Keratinocyte (primary cell): ENCODE data around the gene MESD. TPM values are rescaled to one million over a fixed set of nuclear protein-coding genes. Genes with fewer than 3 reads are reported as not detected.

Source experiments
- DNase-seq: peaks from one replicate; pipeline ENCODE4 v3.0.0-alpha.2; 2011; ENCODE audit warnings: low read depth, missing footprints, low spot score
- FAIRE-seq: peaks from 2 replicates; lab custom pipeline; 2011; peaks lifted over from hg19 to GRCh38; lab: Jason Lieb, UNC
- H2AFZ ChIP-seq: 2 replicates; pipeline ENCODE4 v1.6.0; 2012; ENCODE audit warnings: low read length, control low read depth, inconsistent platforms; ENCODE audit not compliant: control insufficient read depth
- H3K27ac ChIP-seq: 2 replicates; pipeline ENCODE4 v1.5.1; 2011; ENCODE audit warnings: low read length; ENCODE audit not compliant: control insufficient read depth, insufficient read depth
- H3K27me3 ChIP-seq: 3 replicates; pipeline ENCODE4 v1.6.0; 2011; ENCODE audit warnings: low read length; ENCODE audit not compliant: control insufficient read depth, insufficient read depth; ENCODE audit errors: extremely low read depth
- H3K36me3 ChIP-seq, 2 experiments: 2 replicates in 1 of 2; 3 replicates in 1 of 2; pipeline ENCODE4 v1.5.1; 2011; ENCODE audit warnings: low read length in 2 of 2, mild to moderate bottlenecking in 1 of 2; ENCODE audit not compliant: control insufficient read depth in 2 of 2, insufficient read depth in 2 of 2; ENCODE audit errors: extremely low read depth in 1 of 2
- H3K4me1 ChIP-seq: 3 replicates; pipeline ENCODE4 v1.5.1; 2011; ENCODE audit warnings: low read length; ENCODE audit not compliant: control insufficient read depth, insufficient read depth; ENCODE audit errors: extremely low read depth
- H3K4me2 ChIP-seq: 3 replicates; pipeline ENCODE4 v1.6.0; 2011; ENCODE audit warnings: low read depth, low read length; ENCODE audit not compliant: control insufficient read depth, insufficient read depth; ENCODE audit errors: extremely low read depth
- H3K4me3 ChIP-seq, 3 experiments: fragments of 200-600 bp in 1 of 3; sonication (generic) in 1 of 3; 2 replicates in 2 of 3; 3 replicates in 1 of 3; pipeline ENCODE4 v1.5.1; 2011 to 2016; ENCODE audit warnings: low read length in 3 of 3, mild to moderate bottlenecking in 3 of 3, control low read depth in 2 of 3, inconsistent platforms in 1 of 3, low read depth in 1 of 3, mixed read lengths in 1 of 3, mixed run types in 1 of 3, moderate library complexity in 1 of 3; ENCODE audit not compliant: control insufficient read depth in 2 of 3, insufficient read depth in 2 of 3; ENCODE audit errors: extremely low read depth in 1 of 3
- H3K79me2 ChIP-seq: 2 replicates; pipeline ENCODE4 v1.6.0; 2012; ENCODE audit warnings: low read length; ENCODE audit not compliant: control insufficient read depth, insufficient read depth
- H3K9ac ChIP-seq: 3 replicates; pipeline ENCODE4 v1.6.0; 2011; ENCODE audit warnings: low read length; ENCODE audit not compliant: control insufficient read depth, insufficient read depth; ENCODE audit errors: extremely low read depth
- H3K9me1 ChIP-seq: 3 replicates; pipeline ENCODE4 v1.6.0; 2011; ENCODE audit warnings: low read length; ENCODE audit not compliant: control insufficient read depth, insufficient read depth; ENCODE audit errors: extremely low read depth
- H3K9me3 ChIP-seq: 2 replicates; pipeline ENCODE4 v1.5.1; 2012; ENCODE audit warnings: low read depth, low read length; ENCODE audit not compliant: control insufficient read depth
- H4K20me1 ChIP-seq: 3 replicates; pipeline ENCODE4 v1.6.0; 2011; ENCODE audit warnings: low read length; ENCODE audit not compliant: control insufficient read depth, insufficient read depth; ENCODE audit errors: extremely low read depth
- EZH2 ChIP-seq: IDR thresholded peaks from one replicate; pipeline ENCODE4 v1.6.1; 2012; ENCODE audit warnings: inconsistent platforms, mild to moderate bottlenecking, low read length, moderate library complexity
- dilution Hi-C: fragments of 300-500 bp; cut with MboI; formaldehyde crosslinking; loops from one replicate; pipeline ENCODE4 v1.7.0; 2020; ENCODE audit warnings: low sequenced_read_pairs; ENCODE audit not compliant: extremely low pct_ligation_motif_present
- polyA plus RNA-seq, 5 experiments: library from polyadenylated mRNA; depleted of rRNA in 3 of 5; stranded (reverse) in 3 of 5; stranded (forward) in 1 of 5; unstranded in 1 of 5; fragments of >200 nt; gene quantifications; 1 replicate in 1 of 5; 2 replicates in 3 of 5; 3 replicates in 1 of 5; pipeline versions ENCODE4 v1.2.1 to v1.2.3, GENCODE V29; 2011 to 2012; ENCODE audit warnings: missing spikeins in 2 of 5, low read depth in 1 of 5, low replicate concordance in 1 of 5
- TF ChIP-seq, protein P1 (sequence below), 3 experiments: IDR thresholded peaks in 1 of 3; conservative IDR thresholded peaks in 1 of 3; optimal IDR thresholded peaks in 1 of 3; 2 replicates in 2 of 3; 3 replicates in 1 of 3; pipeline versions ENCODE3 to v1.5.1; 2011; ENCODE audit warnings: low read length in 3 of 3, mild to moderate bottlenecking in 3 of 3, moderate library complexity in 2 of 3, control low read depth in 1 of 3, inconsistent platforms in 1 of 3; ENCODE audit not compliant: insufficient read depth in 2 of 3; ENCODE audit errors: extremely low read depth in 1 of 3

The MESD gene
- polyA plus RNA-seq, 1 donor (not counting 4 experiments of a cell fraction or from before 2014, with no cell fraction given), result 18.7 TPM

DNA sequence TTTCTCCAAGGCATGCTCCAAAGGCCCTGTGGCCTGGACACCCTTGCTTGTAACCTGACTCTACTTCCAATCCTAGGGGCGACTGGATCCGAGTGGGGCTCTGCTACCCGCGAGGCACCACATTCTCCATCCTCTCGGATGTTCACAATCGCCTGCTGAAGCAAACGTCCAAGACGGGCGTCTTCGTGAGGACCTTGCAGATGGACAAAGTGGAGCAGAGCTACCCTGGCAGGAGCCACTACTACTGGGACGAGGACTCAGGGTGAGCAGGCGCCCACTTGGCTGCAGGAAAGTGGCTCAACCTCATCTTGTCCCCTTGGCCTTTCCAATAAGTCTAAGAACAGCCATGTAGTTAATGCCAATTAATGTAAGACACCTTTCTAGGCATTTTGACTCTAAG is 51.9 kb downstream of the MESD start:
- Histone ChIP-seq H3K27ac (no peak overlapping the region), H3K9ac (no peak overlapping the region), H3K4me3 (no peak overlapping the region), H3K27me3 (no peaks in the 10 kb centered on the region), H4K20me1 (no peaks in the 10 kb centered on the region), H3K4me1 (peaks cover 4% of the 10 kb centered on the region), H3K36me3 (peaks cover 0 to 1% of the 10 kb centered on the region in 2 experiments), H3K9me1 (no peaks in the 10 kb centered on the region), H3K79me2 (no peaks in the 10 kb centered on the region), H3K9me3 (no peaks in the 10 kb centered on the region), H2AFZ (no peak overlapping the region), H3K4me2 (no peak overlapping the region)
- FAIRE-seq (no peak), DNase-seq (no peak)
- dilution Hi-C loops, result no loop called here
- TF ChIP-seq EZH2, result no peak
- TF ChIP-seq, protein P1, sequence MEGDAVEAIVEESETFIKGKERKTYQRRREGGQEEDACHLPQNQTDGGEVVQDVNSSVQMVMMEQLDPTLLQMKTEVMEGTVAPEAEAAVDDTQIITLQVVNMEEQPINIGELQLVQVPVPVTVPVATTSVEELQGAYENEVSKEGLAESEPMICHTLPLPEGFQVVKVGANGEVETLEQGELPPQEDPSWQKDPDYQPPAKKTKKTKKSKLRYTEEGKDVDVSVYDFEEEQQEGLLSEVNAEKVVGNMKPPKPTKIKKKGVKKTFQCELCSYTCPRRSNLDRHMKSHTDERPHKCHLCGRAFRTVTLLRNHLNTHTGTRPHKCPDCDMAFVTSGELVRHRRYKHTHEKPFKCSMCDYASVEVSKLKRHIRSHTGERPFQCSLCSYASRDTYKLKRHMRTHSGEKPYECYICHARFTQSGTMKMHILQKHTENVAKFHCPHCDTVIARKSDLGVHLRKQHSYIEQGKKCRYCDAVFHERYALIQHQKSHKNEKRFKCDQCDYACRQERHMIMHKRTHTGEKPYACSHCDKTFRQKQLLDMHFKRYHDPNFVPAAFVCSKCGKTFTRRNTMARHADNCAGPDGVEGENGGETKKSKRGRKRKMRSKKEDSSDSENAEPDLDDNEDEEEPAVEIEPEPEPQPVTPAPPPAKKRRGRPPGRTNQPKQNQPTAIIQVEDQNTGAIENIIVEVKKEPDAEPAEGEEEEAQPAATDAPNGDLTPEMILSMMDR (optimal IDR thresholded peaks at IDR 0.05 in 1 of 3, IDR thresholded peaks at IDR 0.05 in 1 of 3, conservative IDR thresholded peaks at IDR 0.05 in 1 of 3; ENCODE audit: extremely low read depth in 1 of 3, insufficient read depth in 2 of 3, low read length in 3 of 3), result no peak

DNA sequence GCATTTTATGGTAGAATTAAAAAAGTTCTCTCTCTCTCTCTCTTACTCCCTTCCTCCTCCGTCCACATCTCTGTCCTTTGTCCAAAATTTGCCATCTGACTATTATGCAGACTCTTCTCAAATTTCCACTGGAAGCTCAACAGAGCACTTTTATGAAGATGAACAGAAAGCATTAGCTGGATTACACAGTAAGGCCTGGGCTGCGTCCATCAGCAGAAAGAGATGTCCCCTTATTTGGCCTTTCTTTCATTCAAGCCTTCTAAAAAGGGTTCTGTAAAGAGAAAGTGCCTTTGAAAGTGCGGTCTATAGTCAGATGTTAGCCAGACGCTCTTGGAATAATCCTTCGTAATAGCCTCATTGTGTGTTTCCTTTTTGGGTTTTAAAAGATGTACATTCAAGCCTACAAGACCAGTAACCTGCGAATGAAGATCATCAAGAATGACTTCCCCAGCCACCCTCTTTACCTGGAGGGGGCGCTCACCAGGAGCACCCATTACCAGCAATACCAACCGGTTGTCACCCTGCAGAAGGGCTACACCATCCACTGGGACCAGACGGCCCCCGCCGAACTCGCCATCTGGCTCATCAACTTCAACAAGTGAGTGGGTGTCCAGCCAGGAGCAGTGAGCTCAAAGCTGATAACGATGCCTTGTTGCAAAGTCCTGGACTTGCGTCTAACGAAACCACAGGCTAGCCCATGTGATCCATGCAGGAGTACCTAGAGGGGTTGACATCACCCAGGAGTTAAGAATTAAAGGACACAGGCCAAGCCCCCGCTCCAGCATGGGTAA is 53.1 kb downstream of the MESD start:
- H3K79me2 ChIP-seq, result no peaks in the 10 kb centered on the region
- no peaks in the 10 kb centered on the region for H4K20me1 ChIP-seq
- H3K4me3 ChIP-seq, result no peak overlapping the region
- FAIRE-seq (no peak), DNase-seq (no peak)
- no peaks in the 10 kb centered on the region for H3K9me1 ChIP-seq
- no peak overlapping the region for H2AFZ ChIP-seq
- no peak overlapping the region for H3K27ac ChIP-seq
- dilution Hi-C loops, result no loop called here
- H3K9ac ChIP-seq, result no peak overlapping the region
- no peak for TF ChIP-seq EZH2
- TF ChIP-seq, protein P1 (optimal IDR thresholded peaks at IDR 0.05 in 1 of 3, IDR thresholded peaks at IDR 0.05 in 1 of 3, conservative IDR thresholded peaks at IDR 0.05 in 1 of 3; ENCODE audit: extremely low read depth in 1 of 3, insufficient read depth in 2 of 3, low read length in 3 of 3), result no peak
- no peaks in the 10 kb centered on the region for H3K27me3 ChIP-seq
- no peaks in the 10 kb centered on the region for H3K9me3 ChIP-seq
- H3K4me2 ChIP-seq, result no peak overlapping the region
- peaks cover 4% of the 10 kb centered on the region for H3K4me1 ChIP-seq
- H3K36me3 ChIP-seq, result peaks cover 0 to 1% of the 10 kb centered on the region in 2 experiments
